22Rv1 (cell line): ENCODE measurements around the gene KIFC1.

Experiments used
- H3K27ac ChIP-seq: fragments of 450-650 bp; 2 replicates; pipeline ENCODE4 v1.5.1; 2017
- CTCF ChIP-seq: fragments of 450-650 bp; IDR thresholded peaks from 2 replicates; pipeline ENCODE4 v1.5.1; 2017; ENCODE audit warnings: mild to moderate bottlenecking
- ZFX ChIP-seq: fragments of 450-650 bp; IDR thresholded peaks from 2 replicates; pipeline ENCODE4 v1.6.1; 2017; ENCODE audit warnings: antibody characterized with exemption, borderline replicate concordance

Gene KIFC1

GRCh38 chr6:33428966-33429749 lies 37.5 kb downstream of the KIFC1 start:
- peak overlapping the region; percentile 88 for H3K27ac ChIP-seq

GRCh38 chr6:33429750-33430052 lies 38.1 kb downstream of the KIFC1 start:
- H3K27ac ChIP-seq, result peak overlapping the region; percentile 88
- no peak for TF ChIP-seq ZFX
- TF ChIP-seq CTCF, result no peak

More at GRCh38 chr6:33428966-33429749, 37.5 kb downstream of the KIFC1 start:
- no peak for TF ChIP-seq CTCF
- no peak for TF ChIP-seq ZFX

GRCh38 chr6:33430334-33430733 lies 38.7 kb downstream of the KIFC1 start:
- peak overlapping the region; percentile 88; the same call in 1 of the 2 replicates for H3K27ac ChIP-seq
- no peak for TF ChIP-seq ZFX
- no peak for TF ChIP-seq CTCF

GRCh38 chr6:33430991-33431879 lies 39.6 kb downstream of the KIFC1 start:
- TF ChIP-seq CTCF (no peak), ZFX (no peak)
- H3K27ac ChIP-seq, result no peak overlapping the region

GRCh38 chr6:33431880-33432541 lies 40.4 kb downstream of the KIFC1 start:
- no peak overlapping the region for H3K27ac ChIP-seq
- TF ChIP-seq CTCF, result no peak

GRCh38 chr6:33432546-33432945 lies 40.9 kb downstream of the KIFC1 start:
- no peak overlapping the region for H3K27ac ChIP-seq
- TF ChIP-seq CTCF, result no peak
- no peak for TF ChIP-seq ZFX
